ENCODE measurements around the gene ADGRF1. TPM values are rescaled to one million over a fixed set of nuclear protein-coding genes. Genes with fewer than 3 reads are reported as not detected.

Gene ADGRF1
- polyA plus RNA-seq, 2 donors = 25.5 to 47.9 TPM

GRCh38 chr6:47047479-47048407, 5.6 kb upstream of the ADGRF1 start:
- WGBS, 2 donors = 22 to 23% methylated on average over 9 of the region's 9 CpGs
- H3K9me3 ChIP-seq (ENCODE audit: control insufficient read depth in 2 of 2, insufficient read depth in 1 of 2, low read depth in 1 of 2, low read length in 1 of 2) = peaks cover 0 to 2% of the 10 kb centered on the region in 2 donors
- H3K4me3 ChIP-seq (ENCODE audit: low read depth in 1 of 2, low read length in 2 of 2) = no peak overlapping the region
- H3K27ac ChIP-seq (ENCODE audit: low read depth in 2 of 2, low read length in 1 of 2) = no peak overlapping the region
- peaks cover 0 to 2% of the 10 kb centered on the region in 2 donors for H3K4me1 ChIP-seq (ENCODE audit: control insufficient read depth in 2 of 2, insufficient read depth in 2 of 2, low read length in 1 of 2)
- no peaks in the 10 kb centered on the region for H3K27me3 ChIP-seq (ENCODE audit: control insufficient read depth in 1 of 2, insufficient read depth in 2 of 2, low read length in 2 of 2)
- H3K36me3 ChIP-seq (ENCODE audit: control insufficient read depth in 2 of 2, insufficient read depth in 2 of 2, low read length in 1 of 2) = no peaks in the 10 kb centered on the region

DNA sequence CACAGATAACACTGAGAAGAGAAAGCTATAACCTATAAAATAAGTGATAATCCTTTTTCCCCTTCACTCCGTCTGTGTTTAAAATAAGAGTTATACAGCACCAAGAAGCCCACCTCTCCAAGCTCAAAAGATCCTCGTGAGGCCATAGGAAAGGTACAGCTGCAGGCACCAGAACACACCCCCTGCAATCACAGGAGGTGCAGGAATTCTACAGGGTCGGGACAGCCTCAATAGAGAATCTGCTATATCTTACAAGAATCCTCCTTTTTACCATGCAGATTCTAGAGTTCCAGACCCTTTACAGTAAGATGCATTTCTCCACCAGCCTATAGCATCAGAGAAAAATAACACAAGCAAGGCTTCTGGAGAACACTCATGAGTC, 5.0 kb upstream of the ADGRF1 start:
- 49 to 69% methylated on average over 3 of the region's 3 CpGs for WGBS, 2 donors
- Histone ChIP-seq H3K9me3 (ENCODE audit: control insufficient read depth in 2 of 2, insufficient read depth in 1 of 2, low read depth in 1 of 2, low read length in 1 of 2) (peaks cover 0 to 2% of the 10 kb centered on the region in 2 donors), H3K27me3 (ENCODE audit: control insufficient read depth in 1 of 2, insufficient read depth in 2 of 2, low read length in 2 of 2) (no peaks in the 10 kb centered on the region), H3K4me1 (ENCODE audit: control insufficient read depth in 2 of 2, insufficient read depth in 2 of 2, low read length in 1 of 2) (peaks cover 0 to 2% of the 10 kb centered on the region in 2 donors), H3K4me3 (ENCODE audit: low read depth in 1 of 2, low read length in 2 of 2) (no peak overlapping the region), H3K36me3 (ENCODE audit: control insufficient read depth in 2 of 2, insufficient read depth in 2 of 2, low read length in 1 of 2) (no peaks in the 10 kb centered on the region), H3K27ac (ENCODE audit: low read depth in 2 of 2, low read length in 1 of 2) (no peak overlapping the region)

DNA sequence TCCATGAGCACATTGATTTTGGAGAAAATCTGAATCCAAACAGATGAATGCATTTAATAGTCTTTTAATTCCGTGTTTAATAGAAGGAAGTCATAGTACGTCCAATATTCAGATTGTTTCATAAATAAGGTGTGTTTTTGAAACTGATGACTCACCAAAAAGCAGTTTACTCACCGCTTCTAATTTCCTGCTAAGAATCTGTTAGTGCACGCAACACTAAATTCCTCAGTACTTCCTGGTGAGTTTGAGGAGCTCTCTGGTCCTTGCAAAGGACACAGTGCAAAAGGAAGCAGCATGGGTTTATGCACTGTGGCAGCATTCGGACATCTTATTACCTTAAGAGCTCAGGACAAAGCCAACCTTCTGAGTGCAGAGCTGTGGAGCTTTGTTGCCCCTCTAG, 2.3 kb upstream of the ADGRF1 start:
- Histone ChIP-seq H3K27me3 (ENCODE audit: control insufficient read depth in 1 of 2, insufficient read depth in 2 of 2, low read length in 2 of 2) (no peaks in the 10 kb centered on the region), H3K4me3 (ENCODE audit: low read depth in 1 of 2, low read length in 2 of 2) (no peak overlapping the region), H3K9me3 (ENCODE audit: control insufficient read depth in 2 of 2, insufficient read depth in 1 of 2, low read depth in 1 of 2, low read length in 1 of 2) (no peaks in the 10 kb centered on the region), H3K36me3 (ENCODE audit: control insufficient read depth in 2 of 2, insufficient read depth in 2 of 2, low read length in 1 of 2) (no peaks in the 10 kb centered on the region), H3K4me1 (ENCODE audit: control insufficient read depth in 2 of 2, insufficient read depth in 2 of 2, low read length in 1 of 2) (peaks cover 0 to 2% of the 10 kb centered on the region in 2 donors), H3K27ac (ENCODE audit: low read depth in 2 of 2, low read length in 1 of 2) (peak overlapping the region; percentile 86 to 94)
- WGBS, 2 donors = 32 to 44% methylated on average over 5 of the region's 5 CpGs

- H3K27me3 ChIP-seq (ENCODE audit: control insufficient read depth in 1 of 2, insufficient read depth in 2 of 2, low read length in 2 of 2) = no peaks in the 10 kb centered on the region
- no peak overlapping the region for H3K4me3 ChIP-seq (ENCODE audit: low read depth in 1 of 2, low read length in 2 of 2)
- no peaks in the 10 kb centered on the region for H3K9me3 ChIP-seq (ENCODE audit: control insufficient read depth in 2 of 2, insufficient read depth in 1 of 2, low read depth in 1 of 2, low read length in 1 of 2)
- WGBS, 2 donors = 76 to 88% methylated on average over 1 of the region's 1 CpG
- H3K27ac ChIP-seq (ENCODE audit: low read depth in 2 of 2, low read length in 1 of 2) = peak overlapping the region; percentile 73 to 86
- H3K36me3 ChIP-seq (ENCODE audit: control insufficient read depth in 2 of 2, insufficient read depth in 2 of 2, low read length in 1 of 2) = no peaks in the 10 kb centered on the region
- H3K4me1 ChIP-seq (ENCODE audit: control insufficient read depth in 2 of 2, insufficient read depth in 2 of 2, low read length in 1 of 2) = peaks cover 0 to 2% of the 10 kb centered on the region in 2 donors
Measured at GRCh38 chr6:47043286-47043685, 1.2 kb upstream of the ADGRF1 start.

DNA sequence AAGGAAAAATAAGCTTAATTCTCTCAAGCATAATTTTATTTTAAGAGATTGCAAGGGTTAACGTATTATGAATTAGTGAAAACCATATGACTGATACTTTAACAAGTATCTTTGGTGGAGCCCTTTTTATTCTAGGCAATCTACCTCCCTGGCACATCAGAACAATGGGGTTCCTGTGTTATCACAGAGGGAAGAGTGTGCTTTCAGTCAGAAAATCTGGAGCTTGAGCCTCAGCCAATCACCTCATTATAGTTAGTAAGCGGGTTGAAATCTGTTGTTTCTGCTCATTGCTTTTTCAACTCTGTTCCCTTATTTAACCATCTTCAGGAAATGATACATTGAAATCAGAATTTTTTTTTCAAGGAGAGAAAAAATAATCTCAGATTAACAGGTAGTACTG, 391 bp downstream of the ADGRF1 start:
- Histone ChIP-seq H3K27me3 (ENCODE audit: control insufficient read depth in 1 of 2, insufficient read depth in 2 of 2, low read length in 2 of 2) (no peaks in the 10 kb centered on the region), H3K9me3 (ENCODE audit: control insufficient read depth in 2 of 2, insufficient read depth in 1 of 2, low read depth in 1 of 2, low read length in 1 of 2) (no peaks in the 10 kb centered on the region), H3K4me1 (ENCODE audit: control insufficient read depth in 2 of 2, insufficient read depth in 2 of 2, low read length in 1 of 2) (peaks cover 0 to 2% of the 10 kb centered on the region in 2 donors), H3K27ac (ENCODE audit: low read depth in 2 of 2, low read length in 1 of 2) (peak overlapping the region; percentile 78 to 82), H3K36me3 (ENCODE audit: control insufficient read depth in 2 of 2, insufficient read depth in 2 of 2, low read length in 1 of 2) (no peaks in the 10 kb centered on the region), H3K4me3 (ENCODE audit: low read depth in 1 of 2, low read length in 2 of 2) (peak overlapping the region in 1 of 2 donors; percentile 44)
- WGBS, 2 donors = 52 to 59% methylated on average over 2 of the region's 2 CpGs

GRCh38 chr6:47034926-47035325, 7.2 kb downstream of the ADGRF1 start:
- no peaks in the 10 kb centered on the region for H3K27me3 ChIP-seq (ENCODE audit: control insufficient read depth in 1 of 2, insufficient read depth in 2 of 2, low read length in 2 of 2)
- H3K27ac ChIP-seq (ENCODE audit: low read depth in 2 of 2, low read length in 1 of 2) = peak overlapping the region; percentile 66 to 69
- whole genome bisulfite sequencing, 2 donors = 11 to 17% methylated on average over 6 of the region's 6 CpGs
- no peaks in the 10 kb centered on the region for H3K9me3 ChIP-seq (ENCODE audit: control insufficient read depth in 2 of 2, insufficient read depth in 1 of 2, low read depth in 1 of 2, low read length in 1 of 2)
- H3K4me3 ChIP-seq (ENCODE audit: low read depth in 1 of 2, low read length in 2 of 2) = peak overlapping the region in 1 of 2 donors; percentile 14
- no peaks in the 10 kb centered on the region for H3K36me3 ChIP-seq (ENCODE audit: control insufficient read depth in 2 of 2, insufficient read depth in 2 of 2, low read length in 1 of 2)
- H3K4me1 ChIP-seq (ENCODE audit: control insufficient read depth in 2 of 2, insufficient read depth in 2 of 2, low read length in 1 of 2) = no peaks in the 10 kb centered on the region

DNA sequence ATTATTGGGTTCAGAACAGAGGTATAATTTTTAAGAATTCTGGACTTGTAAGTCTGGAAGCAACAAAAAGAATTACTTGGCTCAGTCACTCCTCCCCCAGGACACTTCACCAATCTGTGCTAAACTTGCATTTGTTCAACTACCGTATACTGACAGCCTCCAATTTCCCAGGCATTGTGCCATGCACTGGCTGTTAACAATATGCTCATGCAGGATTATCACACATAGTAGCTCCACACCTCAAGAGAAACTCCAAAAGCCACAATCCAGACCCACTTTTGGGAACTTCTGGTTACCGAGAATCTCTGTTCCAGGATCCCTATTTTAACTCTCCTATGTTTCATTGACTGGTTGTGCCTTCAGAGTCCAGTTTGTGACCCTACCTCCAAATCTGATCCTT, 7.7 kb downstream of the ADGRF1 start:
- Histone ChIP-seq H3K36me3 (ENCODE audit: control insufficient read depth in 2 of 2, insufficient read depth in 2 of 2, low read length in 1 of 2) (no peaks in the 10 kb centered on the region), H3K27me3 (ENCODE audit: control insufficient read depth in 1 of 2, insufficient read depth in 2 of 2, low read length in 2 of 2) (no peaks in the 10 kb centered on the region), H3K4me1 (ENCODE audit: control insufficient read depth in 2 of 2, insufficient read depth in 2 of 2, low read length in 1 of 2) (no peaks in the 10 kb centered on the region), H3K4me3 (ENCODE audit: low read depth in 1 of 2, low read length in 2 of 2) (no peak overlapping the region), H3K9me3 (ENCODE audit: control insufficient read depth in 2 of 2, insufficient read depth in 1 of 2, low read depth in 1 of 2, low read length in 1 of 2) (no peaks in the 10 kb centered on the region), H3K27ac (ENCODE audit: low read depth in 2 of 2, low read length in 1 of 2) (peak overlapping the region; percentile 66 to 69)
- WGBS, 2 donors = 34 to 45% methylated on average over 2 of the region's 2 CpGs

GRCh38 chr6:47032974-47033765, 9.0 kb downstream of the ADGRF1 start:
- Histone ChIP-seq H3K27me3 (ENCODE audit: control insufficient read depth in 1 of 2, insufficient read depth in 2 of 2, low read length in 2 of 2) (no peaks in the 10 kb centered on the region), H3K27ac (ENCODE audit: low read depth in 2 of 2, low read length in 1 of 2) (peak overlapping the region in 1 of 2 donors; percentile 4), H3K36me3 (ENCODE audit: control insufficient read depth in 2 of 2, insufficient read depth in 2 of 2, low read length in 1 of 2) (no peaks in the 10 kb centered on the region), H3K4me1 (ENCODE audit: control insufficient read depth in 2 of 2, insufficient read depth in 2 of 2, low read length in 1 of 2) (no peaks in the 10 kb centered on the region), H3K4me3 (ENCODE audit: low read depth in 1 of 2, low read length in 2 of 2) (no peak overlapping the region), H3K9me3 (ENCODE audit: control insufficient read depth in 2 of 2, insufficient read depth in 1 of 2, low read depth in 1 of 2, low read length in 1 of 2) (no peaks in the 10 kb centered on the region)
- WGBS, 2 donors = 64 to 72% methylated on average over 12 of the region's 12 CpGs

- Histone ChIP-seq H3K4me3 (ENCODE audit: low read depth in 1 of 2, low read length in 2 of 2) (no peak overlapping the region), H3K4me1 (ENCODE audit: control insufficient read depth in 2 of 2, insufficient read depth in 2 of 2, low read length in 1 of 2) (no peaks in the 10 kb centered on the region), H3K9me3 (ENCODE audit: control insufficient read depth in 2 of 2, insufficient read depth in 1 of 2, low read depth in 1 of 2, low read length in 1 of 2) (no peaks in the 10 kb centered on the region), H3K27me3 (ENCODE audit: control insufficient read depth in 1 of 2, insufficient read depth in 2 of 2, low read length in 2 of 2) (no peaks in the 10 kb centered on the region), H3K27ac (ENCODE audit: low read depth in 2 of 2, low read length in 1 of 2) (no peak overlapping the region), H3K36me3 (ENCODE audit: control insufficient read depth in 2 of 2, insufficient read depth in 2 of 2, low read length in 1 of 2) (no peaks in the 10 kb centered on the region)
- 88 to 93% methylated on average over 3 of the region's 3 CpGs for WGBS, 2 donors
Measured at GRCh38 chr6:47031656-47032055, 10.5 kb downstream of the ADGRF1 start.

All from esophagus (tissue), 2 donors.